Loucy (cell line): ENCODE measurements around the gene STRN3.

ENCODE experiments used
- CTCF ChIP-seq: fragments of 200-600 bp; sonication (generic); conservative IDR thresholded peaks from 2 replicates; pipeline ENCODE4 v1.5.1; 2014; ENCODE audit warnings: mild to moderate bottlenecking, antibody characterized with exemption, low read length
- EZH2phosphoT487 ChIP-seq: fragments of 200-600 bp; IDR thresholded peaks from 2 replicates; pipeline ENCODE4 v1.6.1; 2018; ENCODE audit warnings: antibody characterized with exemption, mild to moderate bottlenecking, moderate library complexity, borderline replicate concordance

DNA sequence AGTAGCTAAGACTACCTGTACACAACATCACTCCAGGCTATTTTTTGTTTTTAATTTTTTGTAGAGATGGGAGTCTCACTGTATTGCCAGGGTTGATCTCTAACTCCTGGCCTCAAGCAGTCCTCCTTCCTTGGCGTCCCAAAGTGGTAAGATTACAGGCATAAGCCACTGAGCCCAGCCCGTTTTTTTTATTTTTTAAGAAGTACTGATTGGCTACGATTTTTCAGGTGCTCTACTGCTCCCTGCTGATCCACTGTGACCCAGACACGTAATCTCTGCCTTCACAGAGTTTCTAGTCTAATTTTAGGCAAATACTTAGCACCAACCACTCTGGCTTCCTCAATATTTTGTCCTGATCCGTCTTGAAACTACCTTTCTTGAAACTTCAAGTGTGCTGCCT lies 4.3 kb upstream of the STRN3 start:
- TF ChIP-seq CTCF (no peak), EZH2phosphoT487 (no peak)
